Skeletal muscle cell (primary cell): ENCODE measurements around the gene ZNF385A.
"Not testable (repeated sequence)": the region's sequence is repeated elsewhere in the genome, so short reads cannot be mapped to it uniquely, and the experiment has no call there.

Source experiments
- DNase-seq: peaks from one replicate; pipeline ENCODE4 v3.0.0-alpha.2; 2010; ENCODE audit warnings: low read depth
- H3K4me3 ChIP-seq: 2 replicates; pipeline ENCODE4 v1.5.1; 2011; ENCODE audit warnings: low read depth, mild to moderate bottlenecking, control low read depth, low read length, moderate library complexity

Gene ZNF385A

DNA sequence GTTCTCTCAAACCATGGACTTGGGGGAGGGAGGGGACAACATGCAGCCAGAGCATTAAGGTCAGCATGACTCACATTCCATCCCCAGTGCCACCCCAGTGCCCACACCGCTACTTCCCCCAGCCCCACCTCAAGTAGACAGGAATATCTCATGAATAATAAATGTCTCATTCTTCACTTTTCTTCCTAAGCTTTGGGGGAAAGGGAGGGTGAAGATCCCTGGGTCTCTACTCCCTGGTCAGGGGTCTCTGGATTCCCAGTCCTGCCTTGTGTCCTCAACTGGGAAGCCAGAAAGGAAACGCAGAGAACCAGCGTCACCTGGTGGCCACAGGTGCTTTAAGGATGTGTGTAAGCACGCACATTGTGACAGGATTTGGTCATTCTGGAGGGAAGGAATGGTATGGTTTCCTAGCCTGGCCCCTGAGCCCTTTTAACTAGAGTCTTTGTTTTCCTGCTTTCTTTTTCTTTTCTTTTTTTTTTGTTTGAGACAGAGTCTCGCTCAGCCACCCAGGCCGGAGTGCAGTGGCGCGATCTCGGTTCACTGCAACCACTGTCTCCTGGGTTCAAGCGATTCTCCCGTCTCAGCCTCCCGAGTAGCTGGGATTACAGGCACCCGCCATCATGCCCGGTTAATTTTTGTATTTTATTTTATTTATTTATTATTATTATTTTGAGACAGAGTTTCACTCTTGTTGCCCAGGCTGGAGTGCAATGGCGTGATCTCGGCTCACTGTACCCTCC is 23.6 kb downstream of the ZNF385A start:
- H3K4me3 ChIP-seq, result no peak overlapping the region
- no peak for DNase-seq

DNA sequence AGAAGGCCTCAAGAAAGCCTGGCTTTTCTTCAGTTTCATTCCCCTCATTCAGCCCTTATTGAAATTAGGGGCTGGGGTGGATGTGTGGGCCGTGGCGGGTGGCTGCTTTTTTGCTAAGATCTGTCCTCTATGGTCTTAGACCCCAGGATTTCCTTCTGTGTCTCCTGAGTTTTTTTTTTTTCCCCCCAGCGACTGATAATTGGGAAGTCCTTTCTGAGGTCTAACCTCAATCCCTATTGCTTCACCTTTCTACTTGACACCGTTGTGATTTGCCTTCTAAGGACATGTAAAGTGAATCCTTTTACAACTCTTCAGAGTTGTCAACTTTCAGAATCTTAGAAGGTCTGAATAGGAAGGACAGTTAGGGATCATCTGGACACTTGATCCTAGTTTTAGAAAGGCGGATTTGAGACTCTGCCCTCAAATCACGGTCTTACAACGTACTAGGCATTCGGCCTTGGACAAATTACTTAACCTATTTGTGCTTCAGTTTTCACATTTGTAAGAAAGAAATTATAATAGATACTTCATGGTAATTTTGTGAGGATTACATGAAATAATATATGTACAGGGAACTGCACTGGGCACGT is 24.7 kb downstream of the ZNF385A start:
- no peak for DNase-seq
- H3K4me3 ChIP-seq, result peak overlapping the region; percentile 49

GRCh38 chr12:54358945-54359761 is 25.4 kb downstream of the ZNF385A start:
- peak; percentile 100 for DNase-seq
- H3K4me3 ChIP-seq, result peak overlapping the region; percentile 49

- no peak for DNase-seq
- H3K4me3 ChIP-seq, result peak overlapping the region; percentile 49
Observed at GRCh38 chr12:54358191-54358944, 26.2 kb downstream of the ZNF385A start.

GRCh38 chr12:54357506-54358190 is 26.9 kb downstream of the ZNF385A start:
- H3K4me3 ChIP-seq, result no peak overlapping the region
- DNase-seq, result no peak

- no peak overlapping the region for H3K4me3 ChIP-seq
- no peak for DNase-seq
Observed at GRCh38 chr12:54356951-54357356, 27.6 kb downstream of the ZNF385A start.

DNA sequence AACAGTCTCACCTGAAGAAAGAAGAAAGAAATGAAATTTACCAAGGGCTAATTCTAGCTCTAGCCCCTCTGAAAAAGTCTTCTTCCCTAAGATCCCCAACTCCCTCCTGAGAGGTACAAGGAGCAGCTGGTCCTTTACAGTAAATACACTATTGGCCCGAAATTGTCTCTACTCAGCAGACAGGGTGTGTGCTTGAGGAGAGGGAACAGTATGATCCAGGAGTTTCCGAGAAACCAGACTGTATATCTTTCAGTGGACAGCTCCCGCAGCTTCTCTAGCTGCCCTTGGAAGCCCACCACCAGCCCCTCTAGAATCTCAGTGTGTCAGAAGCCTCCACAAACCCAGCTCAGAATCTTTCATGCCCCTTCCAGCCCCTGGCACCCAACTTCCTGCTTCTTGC is 28.3 kb downstream of the ZNF385A start:
- no peak overlapping the region for H3K4me3 ChIP-seq
- DNase-seq, result no peak

GRCh38 chr12:54355104-54355815 is 29.3 kb downstream of the ZNF385A start:
- DNase-seq, result no peak
- H3K4me3 ChIP-seq, result no peak overlapping the region

DNA sequence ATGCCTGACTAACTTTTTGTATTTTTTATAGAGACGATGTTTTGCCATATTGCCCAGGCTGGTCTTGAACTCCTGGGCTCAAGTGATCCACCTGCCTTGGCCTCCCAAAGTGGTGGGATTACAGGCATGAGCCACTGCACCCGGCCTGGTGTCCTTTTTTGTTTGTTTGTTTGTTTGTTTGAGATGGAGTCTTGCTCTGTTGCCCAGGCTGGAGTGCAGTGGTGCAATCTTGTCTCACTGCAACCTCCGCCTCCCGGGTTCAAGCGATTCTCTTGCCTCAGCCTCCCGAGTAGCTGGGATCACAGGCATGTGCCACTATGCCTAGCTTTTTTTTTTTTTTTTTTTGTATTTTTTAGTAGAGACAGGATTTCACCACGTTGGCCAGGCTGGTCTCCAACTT is 30.3 kb downstream of the ZNF385A start:
- not testable (repeated sequence) for DNase-seq, H3K4me3 ChIP-seq

GRCh38 chr12:54352891-54353874 is 31.4 kb downstream of the ZNF385A start:
- no peak overlapping the region for H3K4me3 ChIP-seq
- no peak for DNase-seq

DNA sequence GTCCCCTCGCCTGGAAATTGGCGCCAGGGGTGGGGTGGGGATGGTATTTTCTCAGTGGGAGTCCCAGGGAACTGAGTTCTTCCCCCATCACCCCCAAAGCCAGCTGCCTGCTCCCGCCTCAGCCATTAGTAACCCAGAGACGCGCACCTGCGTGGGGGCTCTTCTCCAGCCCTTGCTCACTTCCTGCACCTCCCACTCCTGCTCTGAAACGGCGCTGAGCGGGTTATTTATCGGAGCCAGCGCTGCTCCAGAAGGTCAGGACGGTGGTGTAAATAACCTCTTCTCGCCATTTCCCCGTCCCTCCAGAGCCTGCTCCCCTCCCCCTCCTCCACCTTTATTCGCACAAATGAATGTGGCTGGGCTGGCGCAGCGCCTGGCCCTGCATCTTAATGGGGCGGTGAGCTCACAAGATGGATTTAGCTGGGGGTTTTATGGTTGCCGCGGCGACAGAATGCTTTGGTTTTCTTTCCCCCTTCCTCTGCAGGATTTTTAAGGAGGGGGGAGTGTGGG is 32.5 kb downstream of the ZNF385A start:
- no peak for DNase-seq
- H3K4me3 ChIP-seq, result no peak overlapping the region

- no peak overlapping the region for H3K4me3 ChIP-seq
- DNase-seq, result no peak
Observed at GRCh38 chr12:54351341-54351740, 33.2 kb downstream of the ZNF385A start.

GRCh38 chr12:54350743-54351142 is 33.8 kb downstream of the ZNF385A start:
- no peak overlapping the region for H3K4me3 ChIP-seq
- DNase-seq, result no peak

- H3K4me3 ChIP-seq, result no peak overlapping the region
- DNase-seq, result no peak
Observed at GRCh38 chr12:54349679-54350078, 34.9 kb downstream of the ZNF385A start.

- DNase-seq, result no peak
- no peak overlapping the region for H3K4me3 ChIP-seq
Observed at GRCh38 chr12:54349036-54349435, 35.5 kb downstream of the ZNF385A start.

- no peak overlapping the region for H3K4me3 ChIP-seq
- no peak for DNase-seq
Observed at GRCh38 chr12:54341378-54342300, 42.9 kb downstream of the ZNF385A start.
